Caco-2 (cell line): Measurements from ENCODE around the gene KERA. TPM values are rescaled to one million over a fixed set of nuclear protein-coding genes. Genes with fewer than 3 reads are reported as not detected.

Experiments
- BruUV-seq: library from RNA; stranded (reverse); fragments of 400-500 nt; replicated peaks from 2 replicates; lab custom pipeline; 2021; lab: Mats Ljungman, UMichigan
- CTCF ChIA-PET: fragments of 300-600 bp; sonication (Branson Sonifier 250); formaldehyde crosslinking; loops from one replicate; lab custom pipeline; 2022; ENCODE audit warnings: antibody characterized with exemption; lab: Charles Lee
- POLR2A ChIA-PET: fragments of 300-600 bp; sonication (Branson Sonifier 250); formaldehyde crosslinking; loops from one replicate; lab custom pipeline; 2022; ENCODE audit warnings: antibody characterized with exemption; lab: Charles Lee
- DNase-seq, 2 experiments: peaks; one replicate each; pipeline versions ENCODE4 v3.0.0 to v3.0.0-alpha.2; 2020 to 2022
- H3K27me3 ChIP-seq: replicated peaks from 2 replicates; pipeline ENCODE4 v1.6.0; 2011; ENCODE audit warnings: low read length; ENCODE audit not compliant: control insufficient read depth, insufficient read depth
- H3K36me3 ChIP-seq: 2 replicates; pipeline ENCODE4 v1.5.1; 2011; ENCODE audit warnings: low read length; ENCODE audit not compliant: control insufficient read depth, insufficient read depth
- H3K4me1 ChIP-seq: fragments of 250-450 bp; sonication (Bioruptor Pico); 2 replicates; pipeline ENCODE4 v1.5.1; 2020; ENCODE audit warnings: mild to moderate bottlenecking
- H3K4me3 ChIP-seq: 2 replicates; pipeline ENCODE4 v1.5.1; 2011; ENCODE audit warnings: low read depth, mild to moderate bottlenecking, control low read depth, low read length
- H3K9me3 ChIP-seq: fragments of 250-450 bp; sonication (Bioruptor Pico); 2 replicates; pipeline ENCODE4 v1.5.1; 2020; ENCODE audit warnings: mild to moderate bottlenecking, moderate library complexity
- H3K27ac Mint-ChIP-seq: one replicate; pipeline ENCODE4 v1.8.0; 2022; ENCODE audit warnings: mixed read lengths; ENCODE audit not compliant: unreplicated experiment
- H3K27me3 Mint-ChIP-seq: one replicate; pipeline ENCODE4 v1.8.0; 2022; ENCODE audit warnings: mixed read lengths; ENCODE audit not compliant: insufficient read depth, unreplicated experiment
- H3K36me3 Mint-ChIP-seq: one replicate; pipeline ENCODE4 v1.8.0; 2022; ENCODE audit warnings: mild to moderate bottlenecking, mixed read lengths; ENCODE audit not compliant: insufficient read depth, unreplicated experiment
- H3K4me1 Mint-ChIP-seq: one replicate; pipeline ENCODE4 v1.8.0; 2022; ENCODE audit warnings: low read depth, mixed read lengths; ENCODE audit not compliant: unreplicated experiment
- H3K4me3 Mint-ChIP-seq: one replicate; pipeline ENCODE4 v1.8.0; 2022; ENCODE audit warnings: mild to moderate bottlenecking, moderate library complexity, mixed read lengths; ENCODE audit not compliant: unreplicated experiment
- H3K9me3 Mint-ChIP-seq: one replicate; pipeline ENCODE4 v1.8.0; 2022; ENCODE audit warnings: mixed read lengths; ENCODE audit not compliant: unreplicated experiment
- CTCF ChIP-seq, 2 experiments: fragments of 200-600 bp in 1 of 2; IDR thresholded peaks; 1 replicate in 1 of 2; 2 replicates in 1 of 2; pipeline versions ENCODE4 v1.5.1 to v1.8.0; 2011 to 2022; ENCODE audit warnings: antibody characterized with exemption in 1 of 2, control low read depth in 1 of 2, inconsistent platforms in 1 of 2, low read depth in 1 of 2, low read length in 1 of 2, mild to moderate bottlenecking in 1 of 2, moderate library complexity in 1 of 2; ENCODE audit not compliant: insufficient read depth in 1 of 2, severe bottlenecking in 1 of 2, unreplicated experiment in 1 of 2
- intact Hi-C: fragments of 100-400 bp; cut with micrococcal nuclease; formaldehyde crosslinking; loops from one replicate; pipeline ENCODE4 v1.10.0; 2022; ENCODE audit not compliant: unreplicated experiment
- total RNA-seq: library from RNA; stranded (reverse); gene quantifications from 2 replicates; pipeline ENCODE4 v1.2.3, GENCODE V29; 2022

KERA gene
- total RNA-seq, 1 experiment from 2014 or later = not detected

GRCh38 chr12:91098941-91099340 is 41.1 kb upstream of the KERA start:
- Mint-ChIP-seq H3K4me1 (peaks cover 11% of the 10 kb centered on the region), H3K36me3 (no peaks in the 10 kb centered on the region), H3K4me3 (no peak overlapping the region), H3K27me3 (no peaks in the 10 kb centered on the region), H3K9me3 (peaks cover 19% of the 10 kb centered on the region), H3K27ac (peak overlapping the region; percentile 54)
- DNase-seq = no peak
- POLR2A ChIA-PET = no interaction called here
- intact Hi-C loops = no loop called here
- Histone ChIP-seq H3K27me3 (no peaks in the 10 kb centered on the region), H3K4me1 (peaks cover 16% of the 10 kb centered on the region), H3K9me3 (peaks cover 10% of the 10 kb centered on the region; the same call in 1 of the 2 replicates), H3K4me3 (no peak overlapping the region), H3K36me3 (no peaks in the 10 kb centered on the region)
- TF ChIP-seq CTCF (IDR thresholded peaks at IDR 0.05; ENCODE audit: insufficient read depth in 1 of 2, low read depth in 1 of 2, low read length in 1 of 2, severe bottlenecking in 1 of 2, unreplicated experiment in 1 of 2) = no peak
- BruUV-seq = no TSS peak
- CTCF ChIA-PET = interaction anchor here (0.7 kb wide), 1 partner anchor 9 kb away, joined by 3 read pairs; no protein-coding TSS in a partner anchor

- Histone ChIP-seq H3K4me1 (peaks cover 16% of the 10 kb centered on the region), H3K36me3 (no peaks in the 10 kb centered on the region), H3K4me3 (no peak overlapping the region), H3K27me3 (no peaks in the 10 kb centered on the region), H3K9me3 (peaks cover 10% of the 10 kb centered on the region; the same call in 1 of the 2 replicates)
- DNase-seq = no peak
- CTCF ChIA-PET = no interaction called here
- no peak overlapping the region for H3K27ac Mint-ChIP-seq
- intact Hi-C loops = no loop called here
- BruUV-seq = no TSS peak
- peaks cover 11% of the 10 kb centered on the region for H3K4me1 Mint-ChIP-seq
- TF ChIP-seq CTCF (IDR thresholded peaks at IDR 0.05; ENCODE audit: insufficient read depth in 1 of 2, low read depth in 1 of 2, low read length in 1 of 2, severe bottlenecking in 1 of 2, unreplicated experiment in 1 of 2) = no peak
- POLR2A ChIA-PET = no interaction called here
- H3K27me3 Mint-ChIP-seq = no peaks in the 10 kb centered on the region
- H3K4me3 Mint-ChIP-seq = no peak overlapping the region
- H3K36me3 Mint-ChIP-seq = no peaks in the 10 kb centered on the region
- H3K9me3 Mint-ChIP-seq = peaks cover 22% of the 10 kb centered on the region
These were observed 40.6 kb upstream of the KERA start for GRCh38 chr12:91098461-91098860.

GRCh38 chr12:91094957-91095356 is 37.1 kb upstream of the KERA start:
- Histone ChIP-seq H3K4me3 (no peak overlapping the region), H3K4me1 (peaks cover 16% of the 10 kb centered on the region), H3K36me3 (no peaks in the 10 kb centered on the region), H3K27me3 (no peaks in the 10 kb centered on the region), H3K9me3 (peaks cover 10% of the 10 kb centered on the region; the same call in 1 of the 2 replicates)
- Mint-ChIP-seq H3K4me1 (peaks cover 10% of the 10 kb centered on the region), H3K27me3 (no peaks in the 10 kb centered on the region), H3K9me3 (peaks cover 36% of the 10 kb centered on the region), H3K36me3 (no peaks in the 10 kb centered on the region), H3K27ac (no peak overlapping the region), H3K4me3 (no peak overlapping the region)
- ChIA-PET CTCF (no interaction called here), POLR2A (no interaction called here)
- no peak for DNase-seq
- TF ChIP-seq CTCF (IDR thresholded peaks at IDR 0.05; ENCODE audit: insufficient read depth in 1 of 2, low read depth in 1 of 2, low read length in 1 of 2, severe bottlenecking in 1 of 2, unreplicated experiment in 1 of 2) = no peak
- intact Hi-C loops = no loop called here
- no TSS peak for BruUV-seq
